Activated CD4-positive, alpha-beta memory T cell treated with anti-CD3 and anti-CD28 coated beads, Interleukin-2, amount 10 ng/mL, durations not matched to agents 7 days and 5 days (primary cell): Measurements from ENCODE around the gene TELO2. TPM values are rescaled to one million over a fixed set of nuclear protein-coding genes. Genes with fewer than 3 reads are reported as not detected.
A peak's percentile ranks its signal among the peaks of the same experiment; 100 is the strongest.

Experiments
- CTCF ChIA-PET: fragments of 350-600 bp; sonication (Branson Sonifier 250); formaldehyde crosslinking; loops from one replicate; lab custom pipeline; 2021; ENCODE audit warnings: antibody characterized with exemption, inconsistent platforms; lab: Charles Lee
- POLR2A ChIA-PET: fragments of 350-600 bp; sonication (Branson Sonifier 250); formaldehyde crosslinking; loops from one replicate; lab custom pipeline; 2021; ENCODE audit warnings: antibody characterized with exemption; lab: Charles Lee
- DNase-seq: peaks from one replicate; pipeline ENCODE4 v3.0.0-alpha.2; 2020
- H3K27ac Mint-ChIP-seq: one replicate; pipeline ENCODE4 v1.8.0; 2021; ENCODE audit warnings: mild to moderate bottlenecking, mixed read lengths
- H3K27me3 Mint-ChIP-seq: one replicate; pipeline ENCODE4 v1.8.0; 2021; ENCODE audit warnings: mixed read lengths
- H3K36me3 Mint-ChIP-seq: one replicate; pipeline ENCODE4 v1.8.0; 2021; ENCODE audit warnings: low read depth, mixed read lengths
- H3K4me1 Mint-ChIP-seq: one replicate; pipeline ENCODE4 v1.8.0; 2021; ENCODE audit warnings: mixed read lengths
- H3K4me3 Mint-ChIP-seq: one replicate; pipeline ENCODE4 v1.8.0; 2021; ENCODE audit warnings: mild to moderate bottlenecking, mixed read lengths
- H3K9me3 Mint-ChIP-seq: one replicate; pipeline ENCODE4 v1.8.0; 2021; ENCODE audit warnings: mixed read lengths
- total RNA-seq, 2 experiments: library from RNA; stranded (reverse); gene quantifications; one replicate each; pipeline ENCODE4 v1.2.3, GENCODE V29; 2021

TELO2 gene
- total RNA-seq, 2 experiments from 2014 or later, result 49.4 to 51.9 TPM

DNA sequence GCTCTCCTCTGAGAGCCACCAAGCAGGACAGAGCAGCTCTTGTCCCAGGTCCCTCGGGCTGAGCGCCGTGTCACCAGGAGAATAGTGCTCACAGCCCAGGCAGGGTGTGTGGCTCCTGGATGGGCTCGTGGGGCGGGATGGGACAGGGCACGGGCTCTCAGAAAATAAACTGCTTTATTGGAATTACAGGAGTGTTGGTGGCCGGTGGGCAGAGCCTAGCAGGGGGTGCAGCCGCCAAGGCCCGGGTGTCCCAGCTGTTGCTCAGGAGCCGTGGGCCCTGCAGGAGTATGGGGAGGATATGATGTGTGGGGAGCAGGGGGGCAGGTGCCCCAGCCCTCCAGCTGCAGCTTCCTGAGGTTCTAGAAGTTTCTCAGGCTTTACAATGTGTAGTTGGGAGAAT is 17.1 kb downstream of the TELO2 start:
- ChIA-PET CTCF (no interaction called here), POLR2A (no interaction called here)
- no peaks in the 10 kb centered on the region for H3K4me1 Mint-ChIP-seq
- DNase-seq, result no peak
- no peak overlapping the region for H3K27ac Mint-ChIP-seq
- H3K27me3 Mint-ChIP-seq, result no peaks in the 10 kb centered on the region
- peaks cover 21% of the 10 kb centered on the region for H3K36me3 Mint-ChIP-seq
- peaks cover 2% of the 10 kb centered on the region for H3K9me3 Mint-ChIP-seq
- H3K4me3 Mint-ChIP-seq, result no peak overlapping the region

DNA sequence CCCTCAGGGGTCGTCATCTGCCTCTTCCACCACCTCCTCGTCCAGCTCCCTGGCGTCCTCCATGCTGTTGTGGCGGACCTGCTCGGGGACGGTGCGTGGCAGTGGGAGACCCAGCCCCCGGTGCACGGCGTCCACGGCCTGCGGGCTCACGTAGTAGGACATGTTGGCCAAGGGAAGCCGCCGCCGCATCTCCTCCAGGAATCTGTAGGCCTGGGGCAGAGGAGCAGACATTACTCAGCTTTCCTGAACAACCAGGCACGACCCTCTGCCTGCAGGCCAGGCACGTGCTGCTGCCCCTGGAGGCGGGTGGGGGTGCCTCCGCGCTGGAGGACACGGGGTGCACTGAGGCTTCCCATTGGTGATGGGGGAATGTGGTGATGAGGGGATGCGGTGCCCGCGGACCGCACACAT is 17.8 kb downstream of the TELO2 start:
- Mint-ChIP-seq H3K9me3 (peaks cover 2% of the 10 kb centered on the region), H3K27me3 (no peaks in the 10 kb centered on the region), H3K36me3 (peaks cover 18% of the 10 kb centered on the region), H3K4me3 (no peak overlapping the region), H3K27ac (no peak overlapping the region), H3K4me1 (no peaks in the 10 kb centered on the region)
- CTCF ChIA-PET, result no interaction called here
- POLR2A ChIA-PET, result no interaction called here
- no peak for DNase-seq

DNA sequence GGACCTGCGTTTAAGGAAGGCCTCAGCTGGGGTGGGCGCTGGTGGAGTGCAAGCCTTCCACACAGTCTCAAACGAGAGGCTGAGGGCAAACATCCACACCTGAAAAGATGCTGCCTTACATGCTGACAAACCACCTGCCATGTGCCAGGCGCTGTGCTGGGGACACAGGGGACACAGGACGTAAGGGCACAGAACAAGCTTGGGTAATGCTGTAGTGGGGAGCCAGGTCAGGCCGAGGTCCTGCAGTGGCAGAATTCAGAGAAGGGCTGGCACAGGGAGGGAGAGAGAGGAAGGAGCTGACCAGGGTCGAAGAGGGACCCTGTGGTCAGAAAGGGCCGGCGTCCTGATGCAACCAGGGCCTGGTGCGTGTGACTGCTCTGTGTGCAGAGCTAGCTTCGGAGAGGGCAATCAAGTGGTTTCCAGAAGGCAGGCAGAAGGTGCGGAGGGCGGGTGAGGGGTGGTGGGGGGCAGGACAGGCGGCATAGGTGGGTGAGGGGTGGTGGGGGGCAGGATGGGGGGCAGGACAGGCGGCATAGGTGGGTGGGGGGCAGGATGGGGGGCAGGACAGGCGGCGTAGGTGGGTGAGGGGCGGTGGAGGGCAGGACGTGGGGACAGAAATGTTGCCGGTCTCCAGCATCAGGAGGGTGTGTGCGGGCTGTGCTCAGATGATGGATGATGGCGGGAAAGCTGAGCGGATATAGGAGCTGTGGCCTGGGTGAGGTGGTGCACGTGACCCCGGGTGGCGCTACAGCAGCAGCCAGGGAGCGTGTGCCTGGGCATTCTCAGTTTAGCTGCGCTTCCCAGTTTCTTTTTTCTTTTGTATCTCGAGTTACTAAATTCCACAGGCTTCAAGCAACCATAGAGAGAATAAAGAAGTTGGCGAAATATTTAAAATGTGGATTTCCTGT is 18.8 kb downstream of the TELO2 start:
- Mint-ChIP-seq H3K9me3 (peaks cover 2% of the 10 kb centered on the region), H3K27me3 (no peaks in the 10 kb centered on the region), H3K4me1 (no peaks in the 10 kb centered on the region), H3K27ac (no peak overlapping the region), H3K4me3 (no peak overlapping the region), H3K36me3 (peaks cover 18% of the 10 kb centered on the region)
- DNase-seq, result no peak
- POLR2A ChIA-PET, result interaction anchor here (0.7 kb wide), 1 partner anchor 19 kb away, joined by 3 read pairs; no protein-coding TSS in a partner anchor
- CTCF ChIA-PET, result interaction anchor here (0.5 to 0.9 kb wide), 2 partner anchors 27 to 149 kb away, joined by 3 read pairs; no protein-coding TSS in a partner anchor

DNA sequence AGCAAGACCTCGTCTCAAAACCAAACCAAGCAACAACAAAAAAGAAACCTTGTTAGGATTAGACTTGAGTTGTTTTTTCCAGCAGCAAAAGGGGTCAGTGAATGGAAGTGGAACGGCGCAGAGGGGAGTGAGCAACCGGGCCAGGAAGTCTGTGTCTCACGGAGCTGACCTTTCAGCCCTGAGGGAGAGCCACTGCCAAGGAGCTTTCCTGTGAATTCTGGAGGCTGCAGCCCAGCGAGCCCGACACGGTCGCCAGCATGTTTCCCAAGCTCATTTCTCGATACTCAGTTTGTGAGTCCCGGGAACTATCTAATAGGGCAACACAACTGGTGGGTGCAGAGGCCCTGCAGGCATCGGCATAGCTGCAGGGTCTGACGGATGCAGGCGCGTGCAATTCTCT is 19.6 kb downstream of the TELO2 start:
- Mint-ChIP-seq H3K27ac (no peak overlapping the region), H3K36me3 (peaks cover 16% of the 10 kb centered on the region), H3K4me1 (no peaks in the 10 kb centered on the region), H3K27me3 (no peaks in the 10 kb centered on the region), H3K4me3 (no peak overlapping the region), H3K9me3 (peaks cover 2% of the 10 kb centered on the region)
- ChIA-PET CTCF (interaction anchor here (0.9 kb wide), 1 partner anchor 150 kb away, joined by 3 read pairs; no protein-coding TSS in a partner anchor), POLR2A (interaction anchor here (0.7 kb wide), 1 partner anchor 20 kb away, joined by 3 read pairs; no protein-coding TSS in a partner anchor)
- no peak for DNase-seq

- Mint-ChIP-seq H3K27me3 (no peaks in the 10 kb centered on the region), H3K36me3 (peaks cover 16% of the 10 kb centered on the region), H3K9me3 (peaks cover 2% of the 10 kb centered on the region), H3K27ac (no peak overlapping the region), H3K4me1 (no peaks in the 10 kb centered on the region), H3K4me3 (no peak overlapping the region)
- CTCF ChIA-PET, result interaction anchor here (0.6 kb wide), 1 partner anchor 20 kb away, joined by 3 read pairs; no protein-coding TSS in a partner anchor
- no peak for DNase-seq
- POLR2A ChIA-PET, result no interaction called here
Measured at GRCh38 chr16:1514507-1514906, 21.3 kb downstream of the TELO2 start.

GRCh38 chr16:1518626-1519135 is 25.5 kb downstream of the TELO2 start:
- H3K36me3 Mint-ChIP-seq, result no peaks in the 10 kb centered on the region
- DNase-seq, result no peak
- ChIA-PET CTCF (no interaction called here), POLR2A (no interaction called here)
- H3K9me3 Mint-ChIP-seq, result peaks cover 2% of the 10 kb centered on the region
- H3K4me3 Mint-ChIP-seq, result no peak overlapping the region
- no peaks in the 10 kb centered on the region for H3K4me1 Mint-ChIP-seq
- no peak overlapping the region for H3K27ac Mint-ChIP-seq
- no peaks in the 10 kb centered on the region for H3K27me3 Mint-ChIP-seq

DNA sequence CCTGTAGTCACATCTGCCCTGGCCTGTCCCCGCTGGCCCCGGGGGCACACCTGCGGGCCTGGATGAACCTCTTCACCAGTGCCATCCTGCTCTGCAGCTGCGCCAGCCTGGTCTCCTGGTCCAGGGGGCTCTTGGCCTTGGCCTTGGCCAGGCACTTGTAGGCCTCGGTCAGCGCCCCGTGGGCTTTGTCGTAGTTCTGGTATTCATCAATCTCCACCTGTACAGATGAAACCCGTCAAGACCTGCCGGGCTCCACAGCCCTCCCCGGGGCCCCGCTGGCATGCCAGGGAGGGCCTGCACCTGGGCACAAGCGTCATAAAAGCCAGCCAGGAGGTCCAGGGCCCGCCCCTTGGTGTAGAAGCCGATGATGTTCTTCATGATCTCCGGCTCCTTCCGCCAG is 26.7 kb downstream of the TELO2 start:
- Mint-ChIP-seq H3K27me3 (no peaks in the 10 kb centered on the region), H3K27ac (no peak overlapping the region), H3K36me3 (no peaks in the 10 kb centered on the region), H3K9me3 (no peaks in the 10 kb centered on the region), H3K4me1 (no peaks in the 10 kb centered on the region), H3K4me3 (no peak overlapping the region)
- CTCF ChIA-PET, result no interaction called here
- DNase-seq, result no peak
- POLR2A ChIA-PET, result no interaction called here

DNA sequence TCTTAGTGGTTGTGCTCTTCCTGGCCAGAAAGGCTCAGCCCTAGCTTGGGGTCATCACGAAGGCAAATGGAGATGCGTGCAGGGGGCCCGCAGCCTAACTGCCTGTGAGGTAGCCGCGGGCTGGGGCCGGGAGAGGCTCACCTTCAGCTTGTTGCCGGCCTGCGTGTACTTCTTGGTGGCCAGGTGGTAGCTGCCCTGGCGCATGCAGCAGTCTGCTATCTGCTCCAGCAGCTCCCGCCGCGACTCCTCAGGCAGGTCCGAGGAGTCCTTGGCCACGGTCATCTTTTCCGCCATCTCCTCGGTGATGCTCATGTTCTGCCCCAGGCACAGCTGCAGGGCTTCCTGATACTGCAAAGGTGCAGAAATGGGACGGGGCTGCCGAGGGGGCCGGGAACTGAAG is 27.3 kb downstream of the TELO2 start:
- H3K36me3 Mint-ChIP-seq, result no peaks in the 10 kb centered on the region
- ChIA-PET CTCF (no interaction called here), POLR2A (no interaction called here)
- DNase-seq, result no peak
- H3K27ac Mint-ChIP-seq, result no peak overlapping the region
- H3K4me1 Mint-ChIP-seq, result peaks cover under 1% of the 10 kb centered on the region
- no peaks in the 10 kb centered on the region for H3K27me3 Mint-ChIP-seq
- H3K9me3 Mint-ChIP-seq, result no peaks in the 10 kb centered on the region
- H3K4me3 Mint-ChIP-seq, result no peak overlapping the region

GRCh38 chr16:1523581-1524245 is 30.6 kb downstream of the TELO2 start:
- CTCF ChIA-PET, result no interaction called here
- DNase-seq, result no peak
- POLR2A ChIA-PET, result interaction anchor here (1.4 kb wide), 1 partner anchor 9 kb away, joined by 5 read pairs; no protein-coding TSS in a partner anchor
- Mint-ChIP-seq H3K9me3 (no peaks in the 10 kb centered on the region), H3K36me3 (no peaks in the 10 kb centered on the region), H3K27me3 (no peaks in the 10 kb centered on the region), H3K27ac (no peak overlapping the region), H3K4me3 (no peak overlapping the region), H3K4me1 (peaks cover 20% of the 10 kb centered on the region)

GRCh38 chr16:1524366-1524765 is 31.2 kb downstream of the TELO2 start:
- Mint-ChIP-seq H3K27me3 (no peaks in the 10 kb centered on the region), H3K9me3 (no peaks in the 10 kb centered on the region), H3K27ac (no peak overlapping the region), H3K4me1 (peaks cover 20% of the 10 kb centered on the region), H3K36me3 (no peaks in the 10 kb centered on the region), H3K4me3 (no peak overlapping the region)
- no peak for DNase-seq
- ChIA-PET POLR2A (no interaction called here), CTCF (no interaction called here)

- Mint-ChIP-seq H3K27ac (no peak overlapping the region), H3K9me3 (no peaks in the 10 kb centered on the region), H3K27me3 (no peaks in the 10 kb centered on the region), H3K4me3 (no peak overlapping the region), H3K4me1 (peaks cover 25% of the 10 kb centered on the region), H3K36me3 (no peaks in the 10 kb centered on the region)
- ChIA-PET CTCF (no interaction called here), POLR2A (interaction anchor here (1.0 to 1.3 kb wide), 2 partner anchors 9 to 32 kb away, joined by 3 to 4 read pairs; no protein-coding TSS in a partner anchor)
- DNase-seq, result no peak
Measured at GRCh38 chr16:1525871-1526607, 32.9 kb downstream of the TELO2 start.

DNA sequence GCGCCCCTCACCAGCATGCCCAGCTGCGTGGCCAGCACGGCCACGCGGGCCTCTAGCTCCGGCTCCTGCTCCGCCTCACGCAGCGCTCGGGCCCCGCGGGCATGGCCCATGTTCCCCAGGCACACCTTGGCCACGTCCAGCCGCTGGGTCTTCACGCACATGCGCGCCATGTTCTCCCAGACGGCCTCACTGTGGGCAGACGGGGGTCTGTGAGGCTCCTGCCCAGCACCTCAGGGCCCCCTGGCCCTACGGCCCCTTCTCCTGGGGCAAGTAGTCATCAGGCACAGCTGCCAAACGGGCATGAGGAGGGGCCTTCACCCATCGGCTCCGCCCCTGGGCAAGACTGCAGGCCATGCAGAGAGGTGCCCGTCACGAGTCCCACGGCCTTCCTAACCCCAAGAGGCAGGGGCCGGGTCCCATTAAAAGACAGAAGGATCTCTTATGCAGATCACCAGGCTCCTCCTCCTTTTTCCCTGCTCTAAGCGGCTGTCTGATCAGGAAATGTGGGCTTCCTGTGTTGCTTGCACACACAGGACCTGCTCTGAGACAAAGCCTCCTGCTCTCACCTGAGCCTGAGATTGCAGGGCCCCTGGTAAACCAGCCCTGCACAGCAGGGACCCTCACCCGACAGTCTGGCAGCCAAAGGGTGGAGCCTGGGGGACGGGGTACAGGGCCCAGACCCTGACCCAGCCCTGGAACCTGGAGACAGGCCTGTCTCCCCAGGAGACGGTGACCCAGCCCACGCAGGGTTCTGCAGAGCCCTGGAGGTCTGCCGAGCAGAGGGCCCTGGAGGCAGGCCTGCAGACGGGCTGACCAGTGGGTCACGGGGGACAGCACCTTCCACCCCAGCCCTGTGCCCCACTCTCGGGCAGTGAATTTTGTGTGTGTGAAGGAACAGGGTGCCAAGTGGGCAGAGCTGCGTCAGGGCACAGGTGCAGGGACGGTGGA is 33.7 kb downstream of the TELO2 start:
- H3K4me1 Mint-ChIP-seq, result peaks cover 25% of the 10 kb centered on the region
- H3K27ac Mint-ChIP-seq, result peak overlapping the region; percentile 56
- no peaks in the 10 kb centered on the region for H3K27me3 Mint-ChIP-seq
- CTCF ChIA-PET, result no interaction called here
- DNase-seq, result peak; percentile 29
- H3K4me3 Mint-ChIP-seq, result no peak overlapping the region
- POLR2A ChIA-PET, result no interaction called here
- no peaks in the 10 kb centered on the region for H3K9me3 Mint-ChIP-seq
- H3K36me3 Mint-ChIP-seq, result no peaks in the 10 kb centered on the region
